Measurements from ENCODE around the gene ZNF799.
"Not testable (repeated sequence)": the region's sequence is repeated elsewhere in the genome, so short reads cannot be mapped to it uniquely, and the experiment has no call there.

The ZNF799 gene

DNA sequence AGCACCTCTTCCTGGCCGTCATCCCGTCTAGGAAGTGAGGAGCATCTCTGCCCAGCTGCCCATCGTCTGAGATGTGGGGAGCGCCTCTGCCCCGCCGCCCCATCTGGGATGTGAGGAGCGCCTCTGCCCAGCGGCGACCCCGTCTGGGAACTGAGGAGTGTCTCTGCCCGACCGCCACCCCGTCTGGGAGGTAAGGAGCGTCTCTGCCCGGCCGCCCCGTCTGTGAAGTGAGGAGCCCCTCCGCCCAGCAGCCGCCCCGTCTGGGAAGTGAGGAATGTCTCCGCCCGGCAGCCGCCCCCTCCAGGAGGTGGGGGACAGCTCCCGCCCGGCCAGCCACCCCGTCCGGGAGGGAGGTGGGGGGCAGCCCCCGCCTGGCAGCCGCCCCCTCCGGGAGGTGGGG lies 38.8 kb downstream of the ZNF799 start:
- DNase-seq = not testable (repeated sequence)

DNA sequence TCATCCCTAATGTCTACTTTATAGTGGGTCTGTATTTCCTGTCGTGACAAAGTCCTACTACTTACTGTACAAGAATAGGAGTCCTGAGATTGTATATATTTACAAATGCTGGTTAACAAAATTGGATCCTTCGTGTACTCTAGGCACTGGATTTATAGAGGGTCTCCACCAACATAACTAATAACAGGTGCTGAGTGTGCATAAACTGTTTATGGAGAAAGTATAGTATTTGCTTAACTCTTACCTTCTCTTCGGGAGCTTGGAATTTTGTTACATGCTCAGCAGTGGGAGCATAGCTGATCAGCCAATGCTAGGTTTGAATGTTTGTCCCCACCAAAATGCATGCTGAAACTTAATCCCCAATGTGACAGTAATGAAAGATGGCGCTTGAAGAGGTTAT lies 47.7 kb downstream of the ZNF799 start:
- no peak for DNase-seq

DNA sequence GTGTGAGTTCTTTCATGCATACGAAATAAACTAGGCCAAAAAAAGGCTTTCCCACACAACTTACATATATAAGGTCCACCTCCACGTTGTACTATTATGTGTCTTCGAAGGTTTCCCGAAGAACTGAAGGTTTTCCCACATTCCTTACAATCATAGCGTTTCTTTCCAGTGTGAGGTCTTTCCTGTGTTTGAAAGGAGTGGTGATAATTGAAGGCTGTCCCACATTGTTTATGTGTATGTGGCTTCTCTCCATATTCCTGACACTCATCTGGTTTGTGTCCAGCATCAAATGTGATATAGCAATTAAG lies 50.2 kb downstream of the ZNF799 start:
- DNase-seq = peak; percentile 5

DNA sequence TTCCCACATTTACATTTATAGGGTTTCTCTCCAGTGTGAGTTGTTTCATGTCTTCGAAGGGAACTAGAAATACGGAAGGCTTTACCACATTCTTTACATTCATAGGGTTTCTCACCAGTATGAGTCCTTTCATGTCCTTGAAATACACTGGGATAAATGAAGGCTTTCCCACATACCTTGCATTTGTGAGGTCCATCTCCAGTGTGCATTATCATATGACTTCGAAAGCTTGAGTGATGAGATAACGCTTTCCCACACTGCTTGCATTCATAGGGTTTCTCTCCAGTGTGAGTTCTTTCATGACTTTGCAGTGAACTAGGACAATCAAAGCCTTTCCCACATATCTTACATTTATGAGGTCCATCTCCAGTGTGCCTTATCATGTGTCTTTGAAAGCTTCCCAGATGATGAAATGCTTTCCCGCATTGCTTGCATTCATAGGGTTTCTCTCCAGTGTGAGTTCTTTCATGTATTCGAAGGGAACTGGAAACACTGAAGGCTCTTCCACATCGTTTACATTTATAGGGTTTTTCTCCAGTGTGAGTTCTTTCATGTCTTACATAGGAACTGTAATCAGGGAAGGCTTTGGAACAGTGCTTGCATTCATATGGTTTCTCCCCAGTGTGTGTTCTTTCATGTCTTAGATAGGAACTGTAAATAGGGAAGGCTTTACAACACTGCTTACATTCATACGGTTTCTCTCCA lies 50.7 kb downstream of the ZNF799 start:
- no peak for DNase-seq

DNA sequence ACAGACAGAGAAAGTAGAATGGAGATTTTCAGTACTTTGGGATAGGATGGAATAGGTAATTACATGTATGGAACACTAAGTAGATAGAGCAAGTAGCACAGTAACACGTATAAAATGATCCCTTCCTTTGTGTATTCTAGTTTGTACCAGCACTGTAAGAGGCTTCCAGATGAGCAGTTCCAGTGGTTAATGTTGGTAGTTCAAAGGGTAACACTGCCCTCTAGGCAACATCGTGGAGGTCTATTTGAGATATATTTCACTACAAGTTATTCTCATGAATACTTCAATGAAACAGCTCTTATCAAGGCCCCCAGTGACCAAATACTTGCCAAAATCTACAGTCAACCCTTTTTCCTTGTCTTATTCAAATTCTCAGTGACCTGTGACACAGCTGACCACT lies 54.2 kb downstream of the ZNF799 start:
- peak; percentile 56 for DNase-seq

DNA sequence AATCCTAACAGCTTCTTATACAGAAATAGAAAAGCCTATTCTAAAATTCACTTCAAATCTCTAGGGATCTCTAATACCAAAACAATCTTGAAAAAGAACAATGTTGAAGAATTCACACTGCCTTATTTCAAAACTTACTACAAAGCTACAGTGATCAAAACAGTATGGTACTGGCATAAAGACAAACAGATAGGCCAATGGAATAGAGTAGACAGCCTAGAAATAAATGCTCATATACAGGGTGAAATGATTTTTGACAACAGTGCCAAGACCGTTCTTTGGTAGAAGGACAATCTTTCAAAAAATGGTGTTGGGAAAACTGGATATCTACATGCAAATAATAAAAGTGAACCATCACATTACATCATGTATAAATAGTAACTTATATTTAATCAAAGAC lies 55.9 kb downstream of the ZNF799 start:
- no peak for DNase-seq
